ENCODE results near the gene ZNF3.

ZNF3 gene

GRCh38 chr7:100087055-100087750 is 5.7 kb upstream of the ZNF3 start:
- DNase-seq, result no peak

- no peak for DNase-seq
These were observed 4.0 kb upstream of the ZNF3 start for GRCh38 chr7:100085515-100085914.

- no peak for DNase-seq
These were observed 1.5 kb upstream of the ZNF3 start for GRCh38 chr7:100082978-100083377.

- no peak for DNase-seq
These were observed 502 bp downstream of the ZNF3 start for GRCh38 chr7:100080907-100081534.

GRCh38 chr7:100079024-100079560 is 2.4 kb downstream of the ZNF3 start:
- DNase-seq, result no peak

- no peak for DNase-seq
These were observed 4.3 kb downstream of the ZNF3 start for GRCh38 chr7:100077205-100077604.

GRCh38 chr7:100075418-100075817 is 6.1 kb downstream of the ZNF3 start:
- DNase-seq, result no peak

GRCh38 chr7:100074841-100075240 is 6.7 kb downstream of the ZNF3 start:
- no peak for DNase-seq

GRCh38 chr7:100072462-100072861 is 9.1 kb downstream of the ZNF3 start:
- no peak for DNase-seq

GRCh38 chr7:100071018-100071723 is 10.4 kb downstream of the ZNF3 start:
- no peak for DNase-seq

- DNase-seq, result no peak
These were observed 11.5 kb downstream of the ZNF3 start for GRCh38 chr7:100069991-100070390.

- DNase-seq, result no peak
These were observed 14.6 kb downstream of the ZNF3 start for GRCh38 chr7:100066953-100067352.

GRCh38 chr7:100065452-100066186 is 15.9 kb downstream of the ZNF3 start:
- no peak for DNase-seq

- DNase-seq, result no peak
These were observed 17.4 kb downstream of the ZNF3 start for GRCh38 chr7:100064162-100064561.

GRCh38 chr7:100063376-100063775 is 18.1 kb downstream of the ZNF3 start:
- no peak for DNase-seq

- no peak for DNase-seq
These were observed 19.9 kb downstream of the ZNF3 start for GRCh38 chr7:100061518-100062193.

GRCh38 chr7:100059251-100059739 is 22.2 kb downstream of the ZNF3 start:
- DNase-seq, result no peak

GRCh38 chr7:100057006-100057405 is 24.5 kb downstream of the ZNF3 start:
- no peak for DNase-seq

- DNase-seq, result no peak
These were observed 28.3 kb downstream of the ZNF3 start for GRCh38 chr7:100053215-100053614.

- no peak for DNase-seq
These were observed 29.9 kb downstream of the ZNF3 start for GRCh38 chr7:100051611-100052010.

GRCh38 chr7:100049441-100050291 is 31.9 kb downstream of the ZNF3 start, which contains the start of gene ZSCAN21:
Gene ZSCAN21 (plus strand): TSS chr7:100049774. CDS start chr7:100057007, 7,233 bp downstream.
- DNase-seq, result peak; percentile 85
